SK-N-SH (cell line): Measurements from ENCODE around the gene DKC1.

Experiments used
- CHD2 ChIP-seq: fragments of 150-350 bp; IDR thresholded peaks from 2 replicates; pipeline ENCODE4 v1.6.1; 2018; ENCODE audit warnings: low read length; ENCODE audit not compliant: partially characterized antibody
- CTCF ChIP-seq: fragments of 200-600 bp; sonication (generic); IDR thresholded peaks from 2 replicates; pipeline ENCODE4 v1.6.1; 2017; ENCODE audit warnings: antibody characterized with exemption, mild to moderate bottlenecking, moderate library complexity
- EP300 ChIP-seq, 2 experiments: IDR thresholded peaks; 2 replicates each; pipeline versions ENCODE4 v1.4.0 to v1.6.1; 2012; ENCODE audit warnings: borderline replicate concordance in 1 of 2, low read depth in 1 of 2, low read length in 1 of 2
- EZH2phosphoT487 ChIP-seq: fragments of 200-600 bp; sonication (generic); IDR thresholded peaks from 2 replicates; pipeline ENCODE4 v1.6.1; 2017; ENCODE audit warnings: low read depth, mixed run types, mild to moderate bottlenecking, antibody characterized with exemption, moderate library complexity, borderline replicate concordance
- GATA2 ChIP-seq: sonication (generic); formaldehyde crosslinking; IDR thresholded peaks from 2 replicates; pipeline ENCODE4 v1.5.0; 2020; ENCODE audit warnings: mild to moderate bottlenecking, missing genetic modification reagents
- NRF1 ChIP-seq: IDR thresholded peaks from 2 replicates; pipeline ENCODE4 v1.6.1; 2012; ENCODE audit warnings: low read depth, mild to moderate bottlenecking, low read length
- POLR2AphosphoS5 ChIP-seq: IDR thresholded peaks from 2 replicates; pipeline ENCODE4 v1.6.1; 2012; ENCODE audit warnings: low read depth, low read length
- RCOR1 ChIP-seq: fragments of 150-350 bp; IDR thresholded peaks from 2 replicates; pipeline ENCODE4 v1.6.1; 2017; ENCODE audit warnings: antibody characterized with exemption, low read length
- SIN3A ChIP-seq: IDR thresholded peaks from 2 replicates; pipeline ENCODE4 v1.6.1; 2012; ENCODE audit warnings: low read depth, mild to moderate bottlenecking, low read length, moderate library complexity, borderline replicate concordance
- SMC3 ChIP-seq: IDR thresholded peaks from 2 replicates; pipeline ENCODE4 v1.6.1; 2012; ENCODE audit warnings: low read depth, low read length, improper control_type of control experiment
- USF1 ChIP-seq: IDR thresholded peaks from 2 replicates; pipeline ENCODE4 v1.4.0; 2012; ENCODE audit warnings: low read depth, borderline replicate concordance
- YY1 ChIP-seq: IDR thresholded peaks from 2 replicates; pipeline ENCODE4 v1.4.0; 2012; ENCODE audit warnings: low read depth, mild to moderate bottlenecking

- no peak for TF ChIP-seq YY1
- TF ChIP-seq GATA2, result no peak
- TF ChIP-seq CTCF, result no peak
- TF ChIP-seq EP300 (IDR thresholded peaks at IDR 0.05; ENCODE audit: borderline replicate concordance in 1 of 2, low read depth in 1 of 2, low read length in 1 of 2), result no peak
- TF ChIP-seq USF1, result no peak
- TF ChIP-seq RCOR1, result no peak
- no peak for TF ChIP-seq POLR2AphosphoS5
- TF ChIP-seq EZH2phosphoT487, result no peak
- TF ChIP-seq CHD2, result no peak
- TF ChIP-seq NRF1, result no peak
- no peak for TF ChIP-seq SIN3A
- TF ChIP-seq SMC3, result no peak
These were observed 28.4 kb upstream of the DKC1 start for GRCh38 chrX:154734061-154734781.
